Uterus (tissue), 4 donors: ENCODE measurements around the gene LYVE1. TPM values are rescaled to one million over a fixed set of nuclear protein-coding genes. Genes with fewer than 3 reads are reported as not detected.
A peak's percentile ranks its signal among the peaks of the same experiment; 100 is the strongest.

ENCODE experiments used
- DNase-seq, 2 donors: peaks; one replicate each; pipeline ENCODE4 v3.0.0-alpha.2; 2019 to 2020
- H3K27ac ChIP-seq, 2 donors: fragments of 200-600 bp; sonication (generic); 1 replicate in 1 of 2; 2 replicates in 1 of 2; pipeline ENCODE4 v1.5.1; 2016 to 2018
- H3K27me3 ChIP-seq, 2 donors: fragments of 200-600 bp; sonication (generic); one replicate each; pipeline ENCODE4 v1.5.1; 2018 to 2019; ENCODE audit warnings: control low read depth in 1 of 2
- H3K36me3 ChIP-seq, 2 donors: fragments of 200-600 bp; sonication (generic); one replicate each; pipeline ENCODE4 v1.5.1; 2019; ENCODE audit warnings: control low read depth in 1 of 2
- H3K4me1 ChIP-seq, 2 donors: fragments of 200-600 bp; sonication (generic); one replicate each; pipeline ENCODE4 v1.5.1; 2018 to 2019; ENCODE audit warnings: control low read depth in 1 of 2
- H3K4me3 ChIP-seq, 2 donors: fragments of 200-600 bp; sonication (generic); 1 replicate in 1 of 2; 2 replicates in 1 of 2; pipeline ENCODE4 v1.5.1; 2018 to 2019; ENCODE audit warnings: mild to moderate bottlenecking in 1 of 2
- H3K9me3 ChIP-seq, 2 donors: fragments of 200-600 bp; sonication (generic); one replicate each; pipeline ENCODE4 v1.5.1; 2019; ENCODE audit warnings: control low read depth in 1 of 2
- CTCF ChIP-seq, 4 experiments: fragments of 200-600 bp in 2 of 4; fragments of 450-650 bp in 2 of 4; sonication (generic) in 2 of 4; IDR thresholded peaks; one replicate each; pipeline ENCODE4 v1.5.1; 2016 to 2019; ENCODE audit warnings: antibody characterized with exemption in 4 of 4, mild to moderate bottlenecking in 2 of 4, moderate library complexity in 1 of 4
- POLR2A ChIP-seq, 2 donors: fragments of 450-650 bp; IDR thresholded peaks; one replicate each; pipeline ENCODE4 v1.6.1; 2016; ENCODE audit warnings: antibody characterized with exemption in 2 of 2, mild to moderate bottlenecking in 1 of 2, moderate library complexity in 1 of 2
- intact Hi-C: fragments of 100-400 bp; cut with DNase I; formaldehyde crosslinking; loops from one replicate; pipeline ENCODE4 v1.15.1; 2023; ENCODE audit warnings: low total_unique reads
- total RNA-seq, 4 donors: library from RNA; depleted of rRNA in 3 of 4; stranded (reverse); fragments of >200 nt in 3 of 4; gene quantifications; one replicate each; pipeline versions ENCODE4 v1.1.0 to v1.2.4, GENCODE V29; 2014 to 2023
- donor health status: DM: yes; HTN: yes; CAD: no.

The LYVE1 gene
- total RNA-seq, 4 donors from 2014 or later = 12.8 to 154 (median 44.0) TPM

GRCh38 chr11:10541561-10541930 lies 26.9 kb downstream of the LYVE1 start:
- Histone ChIP-seq H3K4me1 (no peaks in the 10 kb centered on the region), H3K27me3 (no peaks in the 10 kb centered on the region), H3K36me3 (no peaks in the 10 kb centered on the region), H3K9me3 (no peaks in the 10 kb centered on the region), H3K27ac (peak overlapping the region; percentile 89 to 91), H3K4me3 (peak overlapping the region; percentile 87 to 92)
- no peak for TF ChIP-seq CTCF (IDR thresholded peaks at IDR 0.05)
- TF ChIP-seq POLR2A (IDR thresholded peaks at IDR 0.05) = no peak
- intact Hi-C loops = no loop called here
- no peak for DNase-seq

- Histone ChIP-seq H3K4me3 (peak within 1 kb of the TSS; percentile 87 to 92), H3K27me3 (no peaks in the 10 kb centered on the region), H3K36me3 (no peaks in the 10 kb centered on the region), H3K27ac (peak within 1 kb of the TSS; percentile 89 to 91), H3K9me3 (no peaks in the 10 kb centered on the region), H3K4me1 (no peaks in the 10 kb centered on the region)
- peak; percentile 93 to 95 for DNase-seq
- TF ChIP-seq CTCF (IDR thresholded peaks at IDR 0.05) (peak; percentile 86 to 95 (median 92)), POLR2A (IDR thresholded peaks at IDR 0.05) (peak; percentile 88 to 95)
- intact Hi-C loops = no loop called here
These were observed 27.4 kb downstream of the LYVE1 start, which contains the start of gene RNF141 for GRCh38 chr11:10540915-10541560. RNF141 (minus strand) TSS chr11:10541187; CDS start chr11:10534158, 7,029 bp downstream.

GRCh38 chr11:10540546-10540914 lies 27.9 kb downstream of the LYVE1 start:
- H3K4me1 ChIP-seq = no peaks in the 10 kb centered on the region
- H3K27ac ChIP-seq = peak overlapping the region; percentile 89 to 91
- intact Hi-C loops = no loop called here
- peak in 1 of 2 donors; percentile 30 for DNase-seq
- TF ChIP-seq POLR2A (IDR thresholded peaks at IDR 0.05) = no peak
- TF ChIP-seq CTCF (IDR thresholded peaks at IDR 0.05) = no peak
- H3K27me3 ChIP-seq = no peaks in the 10 kb centered on the region
- H3K36me3 ChIP-seq = no peaks in the 10 kb centered on the region
- H3K4me3 ChIP-seq = peak overlapping the region; percentile 87 to 92
- no peaks in the 10 kb centered on the region for H3K9me3 ChIP-seq

- H3K27ac ChIP-seq = no peak overlapping the region
- H3K36me3 ChIP-seq = no peaks in the 10 kb centered on the region
- no peak for DNase-seq
- intact Hi-C loops = no loop called here
- TF ChIP-seq POLR2A (IDR thresholded peaks at IDR 0.05) (no peak), CTCF (IDR thresholded peaks at IDR 0.05) (no peak)
- no peak overlapping the region for H3K4me3 ChIP-seq
- H3K27me3 ChIP-seq = no peaks in the 10 kb centered on the region
- H3K9me3 ChIP-seq = no peaks in the 10 kb centered on the region
- H3K4me1 ChIP-seq = no peaks in the 10 kb centered on the region
These were observed 29.1 kb downstream of the LYVE1 start for GRCh38 chr11:10539339-10539738.

- Histone ChIP-seq H3K9me3 (no peaks in the 10 kb centered on the region), H3K27ac (no peak overlapping the region), H3K4me1 (no peaks in the 10 kb centered on the region), H3K4me3 (no peak overlapping the region), H3K36me3 (no peaks in the 10 kb centered on the region), H3K27me3 (no peaks in the 10 kb centered on the region)
- no peak for TF ChIP-seq POLR2A (IDR thresholded peaks at IDR 0.05)
- no peak for TF ChIP-seq CTCF (IDR thresholded peaks at IDR 0.05)
- DNase-seq = no peak
- intact Hi-C loops = no loop called here
These were observed 29.5 kb downstream of the LYVE1 start for GRCh38 chr11:10538924-10539323.
